ENCODE results near the gene COL15A1.

Gene COL15A1

DNA sequence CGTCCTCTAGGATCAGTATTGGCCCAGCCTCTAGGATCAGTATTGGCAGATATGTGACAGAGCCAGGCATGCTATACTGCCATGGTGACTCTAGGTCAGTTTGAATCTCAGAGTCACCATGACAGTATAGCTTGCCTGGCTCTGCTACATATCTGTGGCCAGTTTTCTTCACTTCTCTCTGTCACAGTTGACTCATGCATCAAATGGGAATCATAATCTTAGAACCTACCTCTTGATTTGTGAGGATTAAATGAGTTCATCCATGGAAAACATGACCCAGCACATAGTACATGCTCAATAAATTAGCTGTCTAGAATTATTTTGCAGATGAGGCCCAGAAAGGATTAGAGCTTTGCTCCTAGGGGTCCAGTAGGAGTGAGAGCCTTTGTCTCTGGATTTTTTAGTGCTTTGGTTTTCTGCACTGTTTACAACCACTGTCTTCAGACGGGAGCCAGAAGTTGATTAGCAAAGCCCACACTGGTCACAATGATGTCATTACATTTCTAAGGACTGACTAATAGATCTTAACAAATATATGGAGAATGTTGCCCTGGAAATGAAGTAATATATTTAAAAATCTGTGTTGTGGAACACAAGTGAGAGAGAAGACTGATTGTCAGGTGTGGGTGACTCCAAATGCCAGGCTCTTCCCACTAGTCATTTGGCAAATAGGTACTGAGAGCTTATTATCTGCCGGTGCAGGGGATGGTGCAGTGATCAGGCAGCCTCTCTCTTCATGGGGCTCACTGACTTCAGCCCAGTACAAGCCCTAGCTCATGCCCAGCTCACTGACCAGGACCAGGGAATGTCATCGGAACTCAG lies 76.0 kb downstream of the COL15A1 start:
- no peak for DNase-seq

DNA sequence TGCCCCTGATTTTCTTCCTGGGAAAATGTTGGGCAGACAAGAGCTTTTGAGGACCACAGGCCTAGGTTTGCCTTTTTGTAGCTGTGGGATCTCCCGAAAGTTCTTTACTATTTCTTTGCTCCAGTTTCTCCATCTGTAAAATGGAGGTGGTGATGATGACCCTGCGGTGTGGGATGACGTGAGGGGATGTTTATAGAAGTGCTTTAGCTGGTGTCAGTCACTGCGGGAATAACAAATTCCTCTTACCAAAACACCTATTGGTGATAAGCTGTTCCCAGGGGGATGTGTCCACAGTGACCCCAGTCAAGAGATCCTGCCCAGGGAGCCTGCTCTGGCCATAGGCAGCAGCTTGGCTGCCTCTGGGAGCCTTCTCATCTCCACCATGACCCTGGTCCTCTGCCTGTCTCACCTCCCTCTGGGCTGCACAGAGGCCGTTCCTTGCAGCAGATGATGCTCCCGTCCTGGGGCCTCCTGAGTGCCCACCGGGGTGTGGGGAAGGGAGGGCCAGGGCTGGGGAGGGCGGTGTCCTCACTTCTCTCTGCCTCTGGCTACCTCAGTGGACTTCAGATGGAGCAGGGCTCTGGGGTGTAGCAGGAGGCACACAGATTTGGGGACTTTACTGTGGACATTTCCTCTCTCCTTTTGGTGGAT lies 77.2 kb downstream of the COL15A1 start:
- no peak for DNase-seq

DNA sequence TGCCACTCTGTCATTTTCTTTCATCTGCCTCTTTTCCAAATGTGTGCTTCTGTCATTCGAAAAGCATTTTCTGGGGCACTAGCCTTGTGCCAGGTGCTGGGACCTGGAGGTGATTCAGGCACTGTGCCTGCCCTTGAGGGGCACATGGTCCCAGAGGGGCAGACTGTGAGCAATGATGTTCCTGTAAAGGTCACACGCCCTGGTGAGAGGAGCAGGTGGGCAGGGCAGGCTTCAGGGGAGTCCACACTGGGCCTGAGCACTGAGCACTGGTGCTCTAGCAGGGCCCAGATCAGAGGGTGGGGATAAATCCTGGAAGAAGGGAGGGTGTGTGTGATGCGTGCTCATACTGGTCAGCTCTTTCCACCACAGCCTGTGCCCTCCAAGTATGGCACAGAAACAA lies 77.8 kb downstream of the COL15A1 start:
- no peak for DNase-seq

DNA sequence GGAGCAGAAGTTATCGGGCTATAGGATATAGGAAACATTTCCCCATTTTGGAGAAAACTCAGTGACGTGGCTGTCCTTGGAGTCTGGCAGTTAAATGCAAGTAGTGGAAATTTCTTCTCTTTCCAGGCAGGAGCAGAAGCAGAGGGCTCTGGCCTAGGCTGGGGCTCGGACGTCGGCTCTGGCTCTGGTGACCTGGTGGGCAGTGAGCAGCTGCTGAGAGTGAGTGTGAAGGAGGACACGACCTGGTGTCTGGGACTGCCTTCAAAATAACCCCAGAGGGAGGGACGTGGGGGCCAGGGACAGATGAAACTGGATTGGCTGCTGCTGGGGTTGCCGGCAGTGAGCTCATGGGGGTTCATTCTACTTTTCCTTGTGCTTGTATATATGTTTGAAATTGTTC lies 79.5 kb downstream of the COL15A1 start:
- DNase-seq = no peak

DNA sequence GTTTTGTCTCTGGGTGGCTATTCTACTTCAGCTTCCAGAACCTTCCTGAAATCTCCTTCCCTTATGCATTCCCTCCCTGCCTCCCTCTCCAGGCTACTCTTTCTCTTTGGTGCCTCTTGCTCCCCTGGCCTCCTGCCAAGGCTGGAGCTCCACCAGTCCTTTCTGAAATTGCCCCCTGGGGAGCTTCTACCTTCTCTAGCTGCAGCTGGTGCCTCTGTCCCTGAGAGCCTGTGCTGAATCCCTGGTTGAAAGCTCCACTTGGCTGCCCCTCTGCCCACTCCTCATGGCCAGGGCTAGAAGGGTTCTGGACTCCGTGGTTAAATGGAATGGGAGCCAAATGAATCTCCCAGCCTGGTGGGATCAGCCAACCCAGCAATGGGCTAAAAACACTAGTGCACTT lies 80.1 kb downstream of the COL15A1 start:
- peak; percentile 64 for DNase-seq

DNA sequence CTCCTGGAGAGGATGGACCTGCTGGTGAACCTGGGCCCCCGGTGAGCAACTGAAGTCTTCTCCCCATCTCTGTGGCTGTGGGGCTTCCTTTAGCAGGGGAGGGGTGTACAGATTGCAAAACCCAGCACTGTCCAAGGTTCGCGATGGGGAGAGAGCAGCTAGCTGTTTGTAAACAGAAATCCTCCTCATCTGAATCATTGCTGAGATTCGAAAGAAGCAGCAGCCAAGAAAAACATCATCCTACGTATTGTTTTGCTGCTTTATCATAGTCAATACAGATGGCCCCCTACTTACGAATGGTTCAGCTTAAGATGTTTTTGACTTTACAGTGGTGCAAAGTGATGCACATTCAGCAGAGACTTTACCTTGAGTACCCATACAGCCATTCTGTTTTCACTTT lies 81.3 kb downstream of the COL15A1 start:
- no peak for DNase-seq

DNA sequence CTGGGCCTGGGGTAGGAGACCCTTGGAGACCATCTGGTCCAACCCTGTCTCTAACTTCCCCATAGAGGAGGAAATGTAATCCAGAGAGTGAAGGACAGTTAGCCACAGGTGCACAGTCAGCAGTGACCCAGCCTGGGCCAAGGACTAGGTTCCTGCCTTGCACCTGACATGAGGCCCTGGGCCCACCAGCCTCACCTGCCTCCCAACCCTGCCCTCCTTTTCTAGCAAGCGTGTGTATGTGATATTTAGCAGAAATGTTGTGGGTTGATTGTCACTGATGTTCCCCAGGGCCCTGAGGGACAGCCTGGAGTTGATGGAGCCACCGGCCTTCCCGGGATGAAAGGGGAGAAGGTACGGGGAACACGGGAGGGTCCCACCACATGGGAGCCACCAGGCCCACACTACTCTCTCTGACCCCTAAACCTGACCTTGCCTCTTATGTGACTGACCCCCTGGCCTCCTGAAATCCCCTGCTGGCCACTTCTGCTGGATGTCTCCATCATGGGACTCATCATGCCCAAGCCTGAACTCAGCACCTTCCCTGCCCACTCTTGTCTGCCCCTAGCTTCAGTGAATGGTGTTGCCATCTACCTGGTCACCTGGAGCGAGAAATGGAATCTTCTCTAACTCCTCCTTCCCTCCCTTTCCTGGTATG lies 82.0 kb downstream of the COL15A1 start:
- DNase-seq = no peak

DNA sequence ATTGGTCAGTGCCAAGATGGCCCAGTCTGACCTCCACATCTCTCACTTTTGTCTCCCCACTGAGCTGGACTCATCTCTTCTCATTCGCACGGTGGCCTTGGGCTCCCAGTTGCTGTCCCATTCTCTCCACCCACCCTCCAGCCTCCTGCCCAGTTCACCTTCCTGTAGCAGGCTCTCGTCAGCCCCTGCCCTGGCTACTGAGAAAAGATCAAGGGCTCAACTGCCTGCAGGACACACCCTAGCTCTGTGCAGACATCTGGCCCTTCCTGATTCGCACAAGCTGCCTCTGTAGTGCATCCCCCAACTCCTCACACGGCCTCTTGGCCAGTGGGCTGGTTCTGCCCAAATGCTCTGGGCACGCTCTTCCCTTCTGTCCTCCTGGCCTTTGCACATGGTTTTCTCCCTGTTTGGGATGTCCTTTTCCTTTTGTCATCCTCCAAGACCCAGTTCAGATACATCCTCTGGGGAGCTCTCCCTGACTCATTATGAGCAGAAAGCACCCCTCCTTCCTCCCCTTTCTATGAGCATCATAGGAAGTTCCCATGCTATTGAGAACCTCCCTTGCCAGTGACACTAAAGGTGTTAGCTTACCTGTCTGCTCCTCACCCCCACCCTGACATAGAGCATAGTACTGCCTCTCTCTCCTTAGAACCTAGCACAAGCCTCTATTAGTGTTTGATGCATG lies 82.7 kb downstream of the COL15A1 start:
- DNase-seq = no peak

DNA sequence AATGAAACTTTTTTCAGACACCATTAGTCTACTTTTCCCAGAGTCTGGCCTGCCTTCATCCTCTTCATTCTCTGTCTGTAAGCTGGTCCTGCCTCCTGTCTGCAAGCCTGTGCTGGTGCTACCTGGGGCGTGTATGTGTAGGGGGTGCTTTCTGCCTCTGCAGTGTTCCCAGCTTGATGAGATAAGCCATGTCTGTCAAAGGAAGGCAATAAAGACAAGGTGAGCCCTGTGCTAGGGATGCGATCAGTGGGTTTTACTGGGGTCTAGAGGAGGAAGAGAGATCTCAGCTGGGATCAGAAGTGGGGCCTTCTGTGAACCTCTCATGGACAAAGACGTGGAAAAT lies 83.2 kb downstream of the COL15A1 start:
- no peak for DNase-seq

DNA sequence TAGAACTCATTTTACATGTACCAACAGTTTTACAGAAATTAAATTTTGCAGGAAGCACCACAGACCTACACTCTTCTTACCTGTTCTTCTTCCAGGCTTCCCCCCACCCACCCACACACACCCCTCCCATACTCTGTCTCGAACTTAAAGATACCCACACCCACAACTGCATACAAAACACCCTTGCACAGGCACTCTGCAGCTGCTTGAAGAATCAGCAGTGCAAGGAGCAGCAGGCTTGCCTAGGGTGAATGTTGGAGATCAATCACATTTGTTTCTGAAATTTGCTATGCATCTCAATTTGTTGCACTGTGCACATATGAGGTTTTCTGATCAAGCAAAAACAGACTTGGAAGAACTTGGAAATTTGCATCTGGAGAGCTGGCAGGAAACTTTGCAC lies 83.7 kb downstream of the COL15A1 start:
- DNase-seq = no peak

DNA sequence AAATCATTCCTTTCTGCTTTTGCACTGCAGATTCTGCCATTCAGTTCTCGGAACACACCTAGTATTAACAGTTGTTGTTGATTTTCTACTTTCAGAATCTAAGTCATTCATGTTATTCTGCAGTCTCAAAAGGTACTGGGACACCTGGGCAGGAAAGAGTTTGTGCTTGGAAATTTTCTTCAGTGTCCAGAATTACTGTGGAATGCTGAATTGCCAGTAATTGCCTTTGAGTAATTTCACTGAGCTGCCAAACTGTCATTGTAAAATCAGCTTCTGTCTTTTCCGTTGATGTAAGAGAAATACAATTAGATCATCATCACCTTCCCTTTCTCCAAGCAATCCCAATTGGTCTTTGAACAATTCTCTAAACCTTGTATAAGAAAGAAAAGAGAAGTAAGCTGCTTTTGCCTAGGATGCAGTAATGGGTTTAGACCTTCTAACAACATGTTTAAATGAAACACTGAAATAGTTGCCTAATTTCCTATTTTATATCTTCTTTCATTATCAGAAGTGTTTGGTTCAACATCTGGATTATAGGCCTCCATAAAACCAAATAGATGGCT lies 85.5 kb downstream of the COL15A1 start:
- no peak for DNase-seq

DNA sequence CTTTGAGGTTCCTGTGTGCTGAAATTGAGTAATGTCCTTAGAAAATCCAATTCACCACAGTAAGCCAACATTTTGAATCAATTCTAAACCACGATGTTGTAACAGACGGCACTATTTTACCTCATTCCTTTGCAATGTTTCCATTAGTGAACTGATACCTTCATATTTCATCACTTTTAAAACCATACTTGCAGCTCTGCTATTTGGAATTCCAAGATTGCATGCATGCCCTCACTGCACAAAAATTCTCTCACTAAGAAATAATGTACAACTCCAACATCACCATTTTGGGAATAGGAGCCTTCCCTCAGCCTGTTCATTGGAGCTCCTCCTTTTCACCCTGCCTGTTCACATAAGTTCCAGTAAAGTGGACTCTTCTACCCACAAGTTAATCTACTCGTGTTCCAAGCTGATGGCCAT lies 86.4 kb downstream of the COL15A1 start:
- DNase-seq = no peak

DNA sequence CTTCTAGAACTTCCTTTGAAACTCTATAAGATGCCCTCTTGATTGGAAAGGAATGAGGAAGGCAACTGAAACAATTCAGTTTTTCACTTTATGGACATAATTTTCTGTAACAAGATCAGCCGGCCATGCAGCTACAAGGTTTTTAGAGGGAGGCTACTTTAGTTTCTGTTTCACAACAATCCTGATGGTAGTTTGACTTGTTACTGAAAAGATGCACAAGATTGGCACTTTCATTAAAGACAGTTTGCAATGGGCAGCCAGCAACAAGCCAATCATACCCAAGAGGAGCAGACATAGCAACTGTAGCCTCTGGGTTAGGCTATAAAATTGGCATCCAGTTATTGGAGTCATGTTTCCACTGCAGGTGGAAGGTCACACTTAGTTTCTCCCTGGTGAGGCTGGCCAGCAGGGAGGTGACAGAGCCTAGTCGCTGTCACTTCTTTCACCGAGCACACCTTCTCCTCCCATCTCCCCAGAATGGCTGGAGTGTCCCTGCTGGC lies 87.0 kb downstream of the COL15A1 start:
- DNase-seq = no peak

DNA sequence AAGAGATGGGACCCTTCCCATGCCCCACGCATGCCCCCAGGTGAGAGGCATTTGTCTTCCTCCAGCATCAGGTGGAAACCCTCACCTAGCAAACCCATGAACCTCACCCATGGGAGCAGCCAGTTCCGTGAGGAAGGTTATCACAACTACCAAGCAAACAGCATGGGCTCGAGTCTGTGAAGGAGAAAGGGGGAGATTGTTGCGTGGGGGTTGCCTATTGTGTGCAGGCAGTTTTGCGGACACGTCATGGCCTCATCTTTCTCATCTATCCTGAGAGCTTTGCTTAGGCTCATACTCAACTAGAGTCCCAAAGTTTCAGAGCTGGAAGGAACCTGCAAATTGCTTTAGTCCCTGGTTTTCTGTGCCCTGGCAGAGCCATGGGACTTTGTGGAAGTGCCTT lies 87.6 kb downstream of the COL15A1 start:
- DNase-seq = no peak

DNA sequence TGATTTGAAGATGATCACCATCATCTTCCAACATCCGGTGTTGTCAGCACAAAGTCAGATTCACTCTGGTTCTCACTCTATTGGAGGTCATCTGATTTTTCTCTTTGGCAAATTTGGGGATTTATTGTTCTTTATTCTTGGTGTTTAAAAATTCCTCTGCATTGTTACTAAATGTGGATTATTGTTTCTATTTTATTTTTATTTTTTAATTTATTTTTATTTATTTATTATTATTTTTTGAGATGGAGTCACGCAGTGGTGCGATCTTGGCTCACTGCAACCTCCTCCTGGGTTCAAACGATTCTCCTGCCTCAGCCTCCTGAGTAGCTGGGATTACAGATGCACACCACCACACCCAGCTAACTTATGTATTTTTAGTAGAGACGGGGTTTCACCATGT lies 88.3 kb downstream of the COL15A1 start:
- no peak for DNase-seq

DNA sequence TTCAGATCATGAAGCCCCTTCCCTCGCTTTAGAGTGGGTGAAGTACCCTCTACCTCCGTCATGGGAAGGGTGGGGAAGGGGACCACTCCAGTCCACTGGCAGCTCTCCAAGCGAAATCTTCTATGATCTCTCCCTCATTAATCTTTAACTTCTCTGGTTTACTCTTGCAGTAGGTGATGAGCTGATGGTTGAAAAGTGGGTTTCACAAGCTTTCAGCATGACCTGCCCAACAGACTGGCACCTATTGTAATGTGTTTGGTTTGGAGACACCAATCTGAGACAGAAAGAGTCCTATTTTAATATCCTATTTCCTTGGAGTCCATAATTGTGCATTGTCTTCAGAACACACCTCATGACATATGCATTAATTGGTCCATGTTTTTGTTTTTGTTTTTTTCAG lies 90.4 kb downstream of the COL15A1 start:
- no peak for DNase-seq

DNA sequence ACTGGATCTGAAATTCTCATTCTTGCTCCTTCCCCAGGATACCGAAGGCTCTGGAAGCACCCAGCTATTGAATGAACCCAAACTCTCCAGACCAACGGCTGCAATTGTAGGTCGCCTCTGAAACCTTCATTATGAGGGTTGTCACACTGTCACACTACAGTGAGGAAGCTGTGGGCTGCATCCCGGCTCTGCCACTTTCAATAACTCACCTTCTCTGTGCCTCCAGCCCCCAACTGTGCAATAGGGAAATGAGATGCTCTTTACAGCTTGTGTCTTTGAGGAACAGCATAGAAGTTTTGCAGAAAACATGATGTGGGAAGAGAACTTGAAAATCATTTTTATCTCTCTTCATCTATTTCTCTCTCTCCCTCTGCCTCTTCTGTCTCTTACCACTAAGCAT lies 91.6 kb downstream of the COL15A1 start:
- no peak for DNase-seq

DNA sequence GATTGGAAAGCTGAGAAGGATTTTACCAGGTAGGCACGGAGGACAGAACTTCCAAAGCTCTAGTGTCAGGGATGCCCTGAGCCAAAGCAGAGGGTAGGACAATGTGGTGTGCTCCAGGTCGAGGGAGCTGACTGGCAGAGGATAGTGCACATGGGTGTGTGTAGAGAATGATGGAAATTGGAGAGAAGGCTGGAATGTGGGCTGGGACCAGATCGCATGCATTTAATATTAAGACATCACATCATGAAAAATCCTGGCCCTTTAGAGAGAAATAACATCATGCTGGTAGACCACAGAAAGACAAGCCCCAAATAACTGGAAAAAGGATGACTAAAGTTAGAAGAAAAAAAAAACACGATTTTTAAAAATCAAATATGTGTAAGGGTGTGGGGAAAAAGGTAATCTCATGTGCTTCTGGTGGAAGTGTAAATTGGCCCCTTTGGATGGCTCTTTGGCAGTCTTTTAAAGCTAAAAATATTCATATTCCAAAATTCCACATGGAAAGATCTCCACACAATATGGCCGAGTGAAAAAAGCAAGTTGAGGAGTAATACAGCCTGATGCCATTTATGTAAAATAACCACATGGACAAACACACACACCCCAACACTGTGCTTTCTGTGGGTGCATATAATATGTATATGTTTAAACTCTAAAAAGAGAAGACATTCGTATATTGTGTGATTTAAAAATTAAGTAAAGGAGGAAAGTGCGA lies 94.2 kb downstream of the COL15A1 start:
- DNase-seq = no peak

DNA sequence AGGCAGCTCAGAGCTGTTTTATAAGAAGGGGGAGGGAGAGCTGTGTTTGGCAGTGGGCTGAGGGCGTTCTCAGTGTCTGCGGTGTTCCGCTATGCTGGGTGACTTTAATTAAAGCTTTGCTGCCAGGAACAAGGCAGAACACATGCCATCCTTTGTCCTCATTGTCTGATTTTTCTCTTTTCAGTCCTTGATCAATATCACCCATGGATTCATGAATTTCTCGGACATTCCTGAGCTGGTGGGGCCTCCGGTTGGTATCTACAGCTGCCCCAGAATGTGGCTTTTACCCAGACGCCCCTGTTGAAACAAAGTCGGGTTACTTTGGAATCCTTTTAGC lies 94.7 kb downstream of the COL15A1 start:
- DNase-seq = no peak

DNA sequence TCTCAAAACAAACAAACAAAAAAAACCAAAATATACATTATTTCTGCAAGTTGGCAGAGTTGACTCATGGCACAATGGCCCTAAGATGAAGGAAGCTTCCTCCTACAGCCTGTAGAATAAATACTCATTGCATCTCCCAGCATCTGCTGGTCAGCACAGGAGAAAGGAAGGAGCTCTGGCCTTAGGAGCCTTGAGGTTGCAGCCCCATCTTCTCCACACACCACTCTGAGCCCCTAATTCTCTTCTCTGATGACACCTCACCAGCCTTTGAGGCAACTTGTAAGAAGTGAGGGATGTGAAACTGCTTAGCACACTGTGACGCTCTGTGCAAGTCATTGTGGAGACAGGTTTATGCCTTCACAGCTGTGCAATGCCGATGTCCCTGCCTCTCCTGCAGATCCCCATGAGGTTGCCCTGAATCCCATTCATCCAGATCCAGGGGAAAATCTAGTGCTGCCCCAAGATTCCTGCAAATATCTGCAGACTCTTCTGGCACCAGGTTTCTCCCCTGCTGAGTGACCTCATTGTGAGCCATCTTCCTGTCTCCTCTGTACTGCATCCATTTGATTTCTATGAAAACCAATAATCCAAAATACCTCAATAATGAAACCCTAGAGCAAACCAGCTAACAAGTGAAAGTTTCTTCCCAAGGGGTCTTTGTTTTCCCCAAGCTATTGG lies 95.9 kb downstream of the COL15A1 start:
- DNase-seq = no peak

DNA sequence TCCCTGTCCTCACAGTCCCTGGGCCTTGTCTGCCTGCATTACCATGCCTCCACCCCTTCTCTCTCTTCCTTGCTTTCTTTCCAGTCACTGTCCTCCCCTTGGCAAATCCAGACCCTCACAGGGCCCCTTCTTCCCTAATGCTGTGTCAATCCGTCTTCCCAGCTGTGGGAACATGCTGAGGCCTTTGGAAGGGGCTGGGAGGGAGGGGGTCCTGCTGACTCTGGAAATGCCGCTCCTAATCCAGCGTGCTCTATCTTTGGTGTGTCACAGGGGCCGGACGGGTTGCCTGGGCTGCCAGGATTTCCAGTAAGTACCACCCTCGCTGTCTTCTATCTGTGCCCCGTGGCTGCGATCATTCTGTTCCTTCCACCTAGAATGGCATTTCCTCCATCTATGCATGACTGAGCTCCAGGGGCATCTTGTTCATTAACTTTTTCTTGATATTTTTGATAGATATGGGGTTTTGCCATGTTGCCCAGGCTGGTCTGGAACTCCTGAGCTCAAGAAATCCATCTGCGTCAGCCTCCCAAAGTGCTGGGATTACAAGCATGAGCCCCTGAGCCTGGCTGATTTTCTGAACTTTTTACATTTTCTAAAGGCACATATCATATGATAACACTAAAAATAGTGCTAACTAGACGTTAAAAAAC lies 96.7 kb downstream of the COL15A1 start:
- DNase-seq = no peak
